K562 (cell line): ENCODE data around the gene XPO6. TPM values are rescaled to one million over a fixed set of nuclear protein-coding genes. Genes with fewer than 3 reads are reported as not detected.

Experiments used
- BCL6 ChIP-seq: fragments of 250-450 bp; sonication (Bioruptor Pico); IDR thresholded peaks from 2 replicates; pipeline ENCODE4 v1.4.0; 2020
- BCLAF1 ChIP-seq, 2 experiments: fragments of 450-650 bp in 1 of 2; IDR thresholded peaks; 2 replicates each; pipeline ENCODE4 v1.6.1; 2011 to 2017; ENCODE audit warnings: low read depth in 2 of 2, antibody characterized with exemption in 1 of 2, borderline replicate concordance in 1 of 2, low read length in 1 of 2, mild to moderate bottlenecking in 1 of 2, mixed read lengths in 1 of 2; ENCODE audit not compliant: control insufficient read depth in 1 of 2
- CBX8 ChIP-seq: fragments of 200-600 bp; sonication (generic); IDR thresholded peaks from 2 replicates; pipeline ENCODE4 v1.6.1; 2012; ENCODE audit warnings: borderline replicate concordance, mixed run types, low read depth, mild to moderate bottlenecking, moderate library complexity, mixed read lengths, low read length, control low read depth, inconsistent platforms; ENCODE audit not compliant: poor library complexity, severe bottlenecking; ENCODE audit errors: extremely low read depth
- EP400 ChIP-seq: fragments of 450-650 bp; IDR thresholded peaks from 2 replicates; pipeline ENCODE4 v1.6.1; 2017; ENCODE audit warnings: antibody characterized with exemption, mild to moderate bottlenecking, moderate library complexity
- ESRRB ChIP-seq: fragments of 250-450 bp; sonication (Bioruptor Pico); IDR thresholded peaks from 2 replicates; pipeline ENCODE4 v1.5.0; 2020; ENCODE audit warnings: mild to moderate bottlenecking, moderate library complexity, borderline replicate concordance
- ETS1 ChIP-seq: conservative IDR thresholded peaks from 2 replicates; pipeline ENCODE4 v1.6.1; 2011; ENCODE audit warnings: low read depth, mild to moderate bottlenecking, low read length; ENCODE audit not compliant: control insufficient read depth
- ETV6 ChIP-seq, 3 experiments: fragments of 150-350 bp in 1 of 3; sonication (generic) in 1 of 3; formaldehyde crosslinking in 1 of 3; IDR thresholded peaks; 2 replicates each; pipeline versions ENCODE4 v1.6.1 to v1.8.0; 2014 to 2022; ENCODE audit warnings: borderline replicate concordance in 2 of 3, low read depth in 2 of 3, antibody characterized with exemption in 1 of 3, low read length in 1 of 3, mild to moderate bottlenecking in 1 of 3, missing genetic modification reagents in 1 of 3
- FIP1L1 ChIP-seq: fragments of 200-400 bp; formaldehyde crosslinking; IDR thresholded peaks from 2 replicates; pipeline ENCODE4 v1.6.1; 2018; ENCODE audit warnings: mild to moderate bottlenecking, low read depth, low read length; ENCODE audit not compliant: poor library complexity, severe bottlenecking
- GABPB1 ChIP-seq: sonication (generic); formaldehyde crosslinking; IDR thresholded peaks from 2 replicates; pipeline ENCODE4 v1.8.0; 2022; ENCODE audit warnings: mild to moderate bottlenecking, missing genetic modification reagents
- HDAC8 ChIP-seq: fragments of 450-650 bp; IDR thresholded peaks from 2 replicates; pipeline ENCODE4 v1.6.1; 2016; ENCODE audit warnings: mild to moderate bottlenecking, missing genetic modification characterization, moderate library complexity, missing compliant biosample characterization
- KHSRP ChIP-seq: fragments of 450-650 bp; IDR thresholded peaks from 2 replicates; pipeline ENCODE4 v1.6.1; 2017
- MIER1 ChIP-seq: fragments of 450-650 bp; IDR thresholded peaks from 2 replicates; pipeline ENCODE4 v1.6.1; 2016; ENCODE audit warnings: antibody characterized with exemption, mild to moderate bottlenecking, low read depth
- POLR2A ChIP-seq: fragments of 450-650 bp; conservative IDR thresholded peaks from 2 replicates; pipeline ENCODE4 v1.6.1; 2016
- RAD51 ChIP-seq: fragments of 450-650 bp; IDR thresholded peaks from 2 replicates; pipeline ENCODE4 v1.7.1; 2016; ENCODE audit warnings: low read depth, mild to moderate bottlenecking, borderline replicate concordance
- RBM22 ChIP-seq: fragments of 200-400 bp; formaldehyde crosslinking; IDR thresholded peaks from 2 replicates; pipeline ENCODE4 v1.6.1; 2018; ENCODE audit warnings: low read length, low read depth; ENCODE audit not compliant: poor library complexity, severe bottlenecking
- TBP ChIP-seq: optimal IDR thresholded peaks from 2 replicates; pipeline ENCODE3; 2011; ENCODE audit warnings: low read depth, low read length, improper control_type of control experiment
- TFAM ChIP-seq: fragments of 250-450 bp; sonication (Bioruptor Pico); conservative IDR thresholded peaks from 2 replicates; pipeline ENCODE4 v1.5.0; 2021; ENCODE audit warnings: mild to moderate bottlenecking, moderate library complexity
- ZNF146 ChIP-seq: IDR thresholded peaks from one replicate; pipeline ENCODE4 v1.6.1; 2018; ENCODE audit warnings: missing compliant biosample characterization; ENCODE audit not compliant: unreplicated experiment
- polyA plus RNA-seq, 8 experiments: library from polyadenylated mRNA; depleted of rRNA in 4 of 8; stranded (reverse) in 5 of 8; unstranded in 3 of 8; fragments of >200 nt; fragmentation: Nextera tagmentation in 2 of 8; fragmentation: Illumina TruSeq in 1 of 8; extraction: Ambion mirVana in 2 of 8; extraction: Trizol in 1 of 8; gene quantifications; 2 replicates each; pipeline versions ENCODE4 v1.2.1 to v1.2.3, GENCODE V29; 2011 to 2014; ENCODE audit warnings: inconsistent platforms in 1 of 8, missing spikeins in 1 of 8
- total RNA-seq, 7 experiments: library from RNA; depleted of rRNA in 6 of 7; stranded (reverse); fragments of >200 nt in 6 of 7; fragmentation: Illumina TruSeq in 2 of 7; extraction: Trizol in 2 of 7; gene quantifications; 2 replicates each; pipeline versions ENCODE4 v1.2.1 to v1.2.3, GENCODE V29; 2011 to 2021; ENCODE audit warnings: low replicate concordance in 1 of 7
- TF ChIP-seq, protein P1 (sequence below): fragments of 450-650 bp; formaldehyde crosslinking; IDR thresholded peaks from 2 replicates; pipeline ENCODE4 v1.4.0; 2020; ENCODE audit warnings: mild to moderate bottlenecking
- TF ChIP-seq, protein P2 (sequence below): fragments of 450-650 bp; IDR thresholded peaks from 2 replicates; pipeline ENCODE4 v1.6.1; 2016; ENCODE audit warnings: borderline replicate concordance

The XPO6 gene
- total and polyA plus RNA-seq, 9 of the 15 experiments (the other 6 are each of a cell fraction or from before 2014, with no cell fraction given) = 11.2 to 196 (median 119) TPM

GRCh38 chr16:28210979-28211588 is 681 bp downstream of the XPO6 start (continued):
- TF ChIP-seq TBP (peak; percentile 40), TFAM (CRISPR knock-in tag) (no peak), RBM22 (no peak), CBX8 (no peak), MIER1 (no peak), GABPB1 (peak; percentile 49; the same call in 1 of the 2 replicates), FIP1L1 (peak; percentile 48), BCL6 (CRISPR knock-in tag) (no peak), BCLAF1 (IDR thresholded peaks at IDR 0.05; ENCODE audit: borderline replicate concordance in 1 of 2, control insufficient read depth in 1 of 2, low read depth in 2 of 2, low read length in 1 of 2) (no peak), POLR2A (peak; percentile 72; the same call in 1 of the 2 replicates), ETV6 (IDR thresholded peaks at IDR 0.05; ENCODE audit: borderline replicate concordance in 1 of 2, low read depth in 2 of 2, low read length in 1 of 2) (no peak), ETV6 (CRISPR knock-in tag; IDR thresholded peaks at IDR 0.05; ENCODE audit: borderline replicate concordance) (no peak), RAD51 (no peak), ZNF146 (CRISPR knock-in tag) (no peak), HDAC8 (tag) (no peak), ETS1 (peak; percentile 65; the same call in 1 of the 2 replicates), EP400 (peak; percentile 89), KHSRP (no peak), ESRRB (CRISPR knock-in tag) (no peak)
- TF ChIP-seq, protein P1, sequence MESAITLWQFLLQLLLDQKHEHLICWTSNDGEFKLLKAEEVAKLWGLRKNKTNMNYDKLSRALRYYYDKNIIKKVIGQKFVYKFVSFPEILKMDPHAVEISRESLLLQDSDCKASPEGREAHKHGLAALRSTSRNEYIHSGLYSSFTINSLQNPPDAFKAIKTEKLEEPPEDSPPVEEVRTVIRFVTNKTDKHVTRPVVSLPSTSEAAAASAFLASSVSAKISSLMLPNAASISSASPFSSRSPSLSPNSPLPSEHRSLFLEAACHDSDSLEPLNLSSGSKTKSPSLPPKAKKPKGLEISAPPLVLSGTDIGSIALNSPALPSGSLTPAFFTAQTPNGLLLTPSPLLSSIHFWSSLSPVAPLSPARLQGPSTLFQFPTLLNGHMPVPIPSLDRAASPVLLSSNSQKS (CRISPR knock-in tag) = no peak
- TF ChIP-seq, protein P2, sequence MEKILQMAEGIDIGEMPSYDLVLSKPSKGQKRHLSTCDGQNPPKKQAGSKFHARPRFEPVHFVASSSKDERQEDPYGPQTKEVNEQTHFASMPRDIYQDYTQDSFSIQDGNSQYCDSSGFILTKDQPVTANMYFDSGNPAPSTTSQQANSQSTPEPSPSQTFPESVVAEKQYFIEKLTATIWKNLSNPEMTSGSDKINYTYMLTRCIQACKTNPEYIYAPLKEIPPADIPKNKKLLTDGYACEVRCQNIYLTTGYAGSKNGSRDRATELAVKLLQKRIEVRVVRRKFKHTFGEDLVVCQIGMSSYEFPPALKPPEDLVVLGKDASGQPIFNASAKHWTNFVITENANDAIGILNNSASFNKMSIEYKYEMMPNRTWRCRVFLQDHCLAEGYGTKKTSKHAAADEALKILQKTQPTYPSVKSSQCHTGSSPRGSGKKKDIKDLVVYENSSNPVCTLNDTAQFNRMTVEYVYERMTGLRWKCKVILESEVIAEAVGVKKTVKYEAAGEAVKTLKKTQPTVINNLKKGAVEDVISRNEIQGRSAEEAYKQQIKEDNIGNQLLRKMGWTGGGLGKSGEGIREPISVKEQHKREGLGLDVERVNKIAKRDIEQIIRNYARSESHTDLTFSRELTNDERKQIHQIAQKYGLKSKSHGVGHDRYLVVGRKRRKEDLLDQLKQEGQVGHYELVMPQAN = peak; percentile 83
